DMS153 (cell line): ENCODE data around the gene IYD.

ENCODE experiments used
- DNase-seq: peaks from one replicate; lab custom pipeline; 2025; lab: John Stamatoyannopoulos, UW

The IYD gene

DNA sequence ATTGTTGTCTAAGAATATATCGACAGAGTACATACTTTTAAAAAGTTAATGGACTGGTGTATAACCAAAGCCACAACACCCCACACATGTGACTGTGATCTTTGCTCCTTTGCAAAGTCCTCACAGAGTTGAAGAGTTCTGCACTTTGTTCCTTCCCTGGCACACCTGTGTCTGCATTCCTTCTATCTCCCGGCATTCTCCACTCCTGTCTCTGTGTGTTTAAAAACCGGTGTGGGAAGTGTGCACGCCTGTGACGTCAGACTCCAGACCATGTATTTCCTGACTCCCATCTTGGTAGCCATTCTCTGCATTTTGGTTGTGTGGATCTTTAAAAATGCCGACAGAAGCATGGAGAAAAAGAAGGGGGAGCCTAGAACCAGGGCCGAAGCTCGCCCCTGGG is at the start of gene IYD:
Gene IYD, plus strand, starts transcription at position 251 of the 400 bp plus-strand sequence. Its CDS starts 20 bp downstream, at position 271.
- no peak for DNase-seq

- DNase-seq, result no peak
Observed at GRCh38 chr6:150319924-150320323, 48.9 kb upstream of the IYD start.

- DNase-seq, result no peak
Observed at GRCh38 chr6:150320442-150320841, 48.4 kb upstream of the IYD start.

- no peak for DNase-seq
Observed at GRCh38 chr6:150322466-150322871, 46.3 kb upstream of the IYD start.

GRCh38 chr6:150323205-150323604 is 45.6 kb upstream of the IYD start:
- DNase-seq, result no peak

GRCh38 chr6:150324044-150324443 is 44.8 kb upstream of the IYD start:
- no peak for DNase-seq

- peak; percentile 18 for DNase-seq
Observed at GRCh38 chr6:150325066-150325772, 43.6 kb upstream of the IYD start.

DNA sequence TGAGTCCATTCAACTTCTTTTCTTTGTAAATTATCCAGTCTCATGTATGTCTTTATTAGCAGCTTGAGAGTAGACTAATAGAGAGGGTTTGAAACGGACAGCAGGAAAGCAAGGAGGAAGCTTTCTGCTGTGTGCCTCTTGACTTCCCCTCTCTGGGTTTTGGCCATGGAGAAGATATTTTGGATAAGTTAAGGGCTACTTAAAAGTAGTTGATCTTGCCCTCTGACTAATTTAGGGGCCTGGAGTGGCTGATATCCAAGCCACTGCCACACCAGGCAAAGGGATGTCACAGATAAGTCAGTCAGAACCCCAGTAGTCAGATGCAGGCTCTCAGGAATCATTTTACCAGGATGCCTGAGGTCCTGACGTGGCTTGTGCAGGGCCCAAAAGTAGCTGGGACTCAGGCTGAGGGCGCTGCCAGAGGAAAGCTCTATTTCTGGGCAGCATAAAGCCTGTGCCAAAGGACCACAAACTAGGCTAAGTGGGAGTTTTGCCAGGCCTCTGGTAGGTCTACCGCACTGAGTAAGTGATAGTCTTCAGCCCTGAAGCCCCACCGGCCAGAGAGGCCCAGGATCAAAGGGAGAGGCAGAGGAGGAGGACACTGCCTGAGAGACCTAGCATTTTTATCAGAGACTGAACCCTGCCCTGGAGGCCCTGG is 41.6 kb upstream of the IYD start:
- no peak for DNase-seq

DNA sequence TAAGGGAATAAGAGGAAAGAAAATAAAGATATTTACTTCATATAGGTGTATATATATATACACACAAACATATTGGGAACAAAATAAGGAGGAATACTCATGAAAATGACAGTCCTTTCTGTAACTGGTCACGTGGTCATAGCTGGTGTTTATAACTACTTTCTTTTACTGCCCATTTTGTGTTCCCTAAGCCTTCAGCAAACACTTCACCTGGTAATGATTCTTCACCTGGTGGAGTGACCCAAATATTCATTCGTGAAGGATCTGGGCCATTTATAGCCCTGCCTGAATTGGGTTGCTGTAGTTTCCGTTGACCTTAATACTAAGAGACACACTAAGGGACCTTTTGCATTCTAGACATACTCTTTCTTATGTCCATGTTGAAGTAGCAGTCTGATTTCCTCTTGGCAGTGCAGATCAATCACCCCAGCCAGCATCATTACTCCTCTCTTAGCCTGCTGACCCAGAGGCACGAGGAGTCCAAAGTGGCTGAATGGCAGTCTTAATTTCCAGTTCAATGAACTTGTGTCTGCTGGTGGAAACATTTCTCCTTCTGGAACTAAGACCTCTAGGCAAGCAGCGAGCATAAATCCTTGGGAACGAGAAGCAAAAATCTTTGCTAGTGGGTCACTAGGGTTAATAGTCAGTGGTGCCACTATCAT is 39.9 kb upstream of the IYD start:
- peak; percentile 15 for DNase-seq

GRCh38 chr6:150331344-150331743 is 37.5 kb upstream of the IYD start:
- DNase-seq, result no peak

- DNase-seq, result no peak
Observed at GRCh38 chr6:150332939-150333584, 35.8 kb upstream of the IYD start.

DNA sequence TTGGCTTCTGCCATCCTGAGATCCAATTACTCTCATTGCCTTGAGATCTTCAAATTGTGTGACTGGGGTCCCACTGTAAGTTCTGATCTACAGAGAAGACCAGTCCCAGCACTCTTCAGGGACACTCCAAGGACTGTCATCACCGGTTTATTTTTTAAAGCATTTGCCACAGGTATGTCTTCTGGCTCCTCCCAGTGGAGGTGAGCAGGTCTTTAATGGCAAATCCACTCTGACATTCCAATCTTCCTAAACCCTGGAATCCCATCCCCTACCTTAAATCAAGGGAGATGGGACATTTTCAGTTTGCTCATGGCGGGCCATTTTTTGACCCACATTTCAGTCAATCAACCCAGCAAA is 35.2 kb upstream of the IYD start:
- no peak for DNase-seq

DNA sequence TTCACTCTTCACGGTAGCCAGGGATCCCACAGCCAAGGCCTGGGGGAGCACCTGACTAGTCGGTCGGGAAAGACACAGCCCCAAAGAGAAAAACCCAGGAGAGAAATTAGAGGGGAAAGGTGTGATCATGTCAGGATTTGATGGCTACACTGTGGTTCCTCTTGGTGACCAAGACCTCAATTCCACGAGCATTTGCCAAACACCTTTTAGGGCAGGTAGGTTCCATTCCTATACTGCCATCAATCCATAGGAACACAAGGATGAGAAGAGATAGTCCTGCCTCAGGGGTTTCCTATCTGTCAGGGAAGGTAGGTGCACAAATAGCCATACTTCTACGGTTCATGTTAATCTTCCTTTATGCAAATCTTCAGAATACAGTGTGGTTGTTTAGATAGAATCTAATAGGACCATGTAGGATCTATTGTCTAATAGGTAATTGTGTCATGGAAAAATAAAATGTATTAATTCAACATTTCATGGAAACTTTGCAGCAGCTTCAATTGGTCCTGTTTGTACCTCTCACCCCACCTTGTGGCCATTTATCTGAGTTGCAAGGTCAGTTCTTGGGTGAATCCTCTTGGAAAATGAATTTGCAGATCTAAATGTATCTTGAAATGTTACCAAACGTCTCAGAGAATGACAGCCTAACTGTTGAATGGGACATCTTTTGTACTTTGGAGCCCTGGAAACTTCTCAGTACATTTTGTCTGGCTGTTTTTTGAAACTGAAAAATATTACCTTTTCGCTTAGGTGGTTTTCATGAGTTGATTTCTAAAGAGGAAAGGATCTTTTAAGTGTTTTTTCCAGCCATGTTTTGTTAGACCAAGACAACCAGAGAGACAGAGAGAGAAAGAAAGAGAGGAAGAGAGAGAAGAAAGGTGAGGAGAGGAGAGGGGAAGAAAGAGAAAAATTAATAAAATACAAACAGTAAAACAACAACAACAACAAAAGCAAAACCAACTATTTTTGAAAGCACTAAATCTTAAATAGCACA is 33.7 kb upstream of the IYD start:
- DNase-seq, result no peak

DNA sequence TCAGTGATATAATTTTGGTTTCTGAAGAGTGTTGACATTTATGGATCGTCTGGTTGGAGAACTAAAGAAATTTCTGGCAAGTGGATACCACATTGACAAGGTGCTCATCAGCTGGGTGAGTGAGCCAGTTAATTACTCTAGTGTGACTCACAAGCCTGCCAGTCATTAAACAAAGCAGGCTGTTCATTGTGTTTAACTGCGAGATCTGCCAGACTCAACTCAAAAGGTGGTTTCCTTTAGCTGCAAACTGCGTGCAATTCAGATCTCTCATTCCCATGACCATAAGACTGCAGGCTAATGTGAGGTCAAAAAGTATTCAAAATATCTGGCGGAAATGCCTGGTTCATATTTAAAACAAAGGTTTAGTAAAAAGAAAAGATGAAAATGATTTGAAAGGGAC is 32.5 kb upstream of the IYD start:
- DNase-seq, result peak; percentile 24

DNA sequence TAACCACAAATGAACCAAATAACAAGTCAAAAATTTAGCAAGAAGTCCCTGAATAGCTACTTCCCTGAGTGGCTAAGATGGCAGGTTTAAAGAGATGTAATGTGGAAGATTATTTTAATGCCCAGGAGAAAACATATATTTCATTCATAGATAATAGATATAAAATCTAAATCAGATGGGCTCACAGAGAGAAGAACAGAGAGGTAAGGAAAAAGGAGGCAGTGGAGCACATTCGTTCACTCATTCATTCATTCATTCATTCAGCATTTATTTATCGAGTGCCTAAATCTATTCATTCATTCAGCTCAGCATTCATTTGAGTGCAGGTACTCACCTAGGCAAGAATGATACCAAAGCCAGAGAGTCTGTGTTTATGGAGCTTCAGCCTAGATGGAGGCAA is 32.1 kb upstream of the IYD start:
- DNase-seq, result no peak

GRCh38 chr6:150342126-150342525 is 26.7 kb upstream of the IYD start:
- no peak for DNase-seq

GRCh38 chr6:150343434-150343833 is 25.4 kb upstream of the IYD start:
- no peak for DNase-seq

DNA sequence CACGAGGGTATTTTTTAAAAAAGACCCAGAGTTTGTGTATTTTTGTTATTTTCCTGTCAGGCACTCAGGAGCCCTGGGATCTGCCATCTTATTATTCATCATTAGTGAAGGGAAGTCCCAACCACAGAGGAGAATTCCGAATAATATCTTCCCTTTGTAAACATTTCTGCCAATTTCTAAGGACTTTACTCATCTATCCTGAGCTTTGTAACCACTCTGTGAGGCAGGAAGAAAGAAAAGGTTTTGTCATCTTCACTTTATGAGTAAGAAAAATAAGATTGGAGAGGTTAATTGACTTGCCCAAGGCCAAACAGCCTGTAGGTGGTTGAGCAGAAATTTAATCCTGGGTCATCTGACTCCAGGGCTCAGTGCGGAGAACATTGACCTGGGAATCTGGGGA is 23.0 kb upstream of the IYD start:
- no peak for DNase-seq

DNA sequence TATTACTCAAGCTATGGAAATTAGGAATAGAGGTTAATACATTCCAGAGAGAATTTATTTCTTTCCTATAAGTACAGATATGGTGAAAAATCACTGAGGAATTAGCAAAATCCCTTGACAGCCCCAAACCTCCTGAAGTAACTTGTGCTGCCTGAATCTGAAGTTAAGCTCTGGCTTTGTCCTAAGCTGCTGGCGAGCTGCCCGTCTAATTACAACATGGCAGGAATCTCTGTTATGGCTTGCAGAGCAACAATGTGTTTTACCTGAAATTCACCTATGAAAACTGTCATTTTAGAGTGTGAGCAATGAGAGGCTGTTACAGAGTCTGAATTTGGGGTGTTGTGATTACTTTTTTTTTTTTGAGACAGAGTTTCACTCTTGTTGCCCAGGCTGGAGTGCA is 22.5 kb upstream of the IYD start:
- no peak for DNase-seq

- no peak for DNase-seq
Observed at GRCh38 chr6:150347845-150348244, 21.0 kb upstream of the IYD start.

DNA sequence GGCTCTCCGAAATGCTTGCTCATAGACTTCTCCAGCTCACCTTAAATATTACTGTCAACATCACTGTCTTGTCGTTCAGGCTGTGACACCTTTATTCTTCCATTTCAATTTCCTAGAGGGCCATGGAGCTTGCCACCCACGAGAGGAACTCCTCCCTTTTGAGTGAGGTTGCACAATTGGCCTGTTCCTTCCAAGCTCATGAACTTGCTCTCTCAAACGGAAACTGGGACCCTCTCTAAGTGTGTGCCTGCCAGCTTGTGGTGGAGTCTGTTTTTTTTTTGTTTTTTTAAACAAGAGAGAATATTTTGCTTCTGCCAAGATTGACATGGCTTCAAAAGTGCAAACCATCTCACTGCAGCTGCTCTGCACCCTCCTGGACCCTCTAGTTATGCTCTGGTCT is 19.3 kb upstream of the IYD start:
- no peak for DNase-seq
